Measurements from ENCODE around the gene MADD.

GRCh38 chr11:47317064-47317828 lies 47.3 kb downstream of the MADD start:
- TF ChIP-seq POLR2A (IDR thresholded peaks at IDR 0.05; ENCODE audit: low read depth, low read length) (no peak), EZH2 (IDR thresholded peaks at IDR 0.05; ENCODE audit: borderline replicate concordance, control insufficient read depth, low read depth, low read length) (no peak), TARDBP (IDR thresholded peaks at IDR 0.05; ENCODE audit: borderline replicate concordance) (no peak), SP1 (IDR thresholded peaks at IDR 0.05; ENCODE audit: low read depth, low read length) (no peak), SPI1 (IDR thresholded peaks at IDR 0.05; ENCODE audit: borderline replicate concordance, insufficient read depth, low read depth, low read length) (no peak), ZNF217 (IDR thresholded peaks at IDR 0.05) (no peak), CTCF (IDR thresholded peaks at IDR 0.05 in 2 of 3, conservative IDR thresholded peaks at IDR 0.05 in 1 of 3; ENCODE audit: control insufficient read depth in 2 of 3, extremely low read depth in 1 of 3, insufficient read depth in 1 of 3, low read depth in 3 of 3, low read length in 3 of 3) (no peak), CBFB (IDR thresholded peaks at IDR 0.05; ENCODE audit: low read depth) (no peak)

Data from GM12878 (cell line).